ENCODE measurements around the gene HSD3B7. TPM values are rescaled to one million over a fixed set of nuclear protein-coding genes. Genes with fewer than 3 reads are reported as not detected.

HSD3B7 gene
- total RNA-seq, 2 experiments from 2014 or later: 6.3 to 7.8 TPM

DNA sequence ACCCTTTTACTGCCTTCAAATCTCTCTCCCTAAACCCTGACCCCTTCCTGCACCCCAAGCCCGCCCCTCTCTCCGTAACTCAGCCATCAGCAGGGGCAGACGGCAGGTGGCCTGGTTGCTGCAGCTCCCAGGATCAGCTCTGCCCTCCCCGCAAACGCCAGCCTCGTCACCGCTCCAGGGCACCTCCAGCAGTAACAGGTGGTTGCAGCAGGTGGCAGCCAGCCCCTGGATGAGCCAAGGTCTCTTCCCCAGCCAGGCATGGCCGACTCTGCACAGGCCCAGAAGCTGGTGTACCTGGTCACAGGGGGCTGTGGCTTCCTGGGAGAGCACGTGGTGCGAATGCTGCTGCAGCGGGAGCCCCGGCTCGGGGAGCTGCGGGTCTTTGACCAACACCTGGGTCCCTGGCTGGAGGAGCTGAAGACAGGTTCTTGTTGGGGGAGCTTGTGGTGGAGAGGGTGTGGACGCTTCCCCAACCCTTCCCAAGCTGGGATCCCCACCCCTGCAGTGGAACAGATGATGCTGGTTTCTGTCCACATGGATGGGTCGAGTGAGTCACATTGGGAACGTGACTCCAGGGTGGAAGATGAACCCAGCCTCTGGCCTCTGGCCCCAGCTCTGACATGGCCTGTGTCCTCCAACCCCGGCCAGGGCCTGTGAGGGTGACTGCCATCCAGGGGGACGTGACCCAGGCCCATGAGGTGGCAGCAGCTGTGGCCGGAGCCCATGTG lies 558 bp downstream of the HSD3B7 start:
- Mint-ChIP-seq H3K27ac (peak overlapping the region; percentile 43), H3K4me1 (ENCODE audit: low read depth) (peaks cover 15% of the 10 kb centered on the region), H3K36me3 (ENCODE audit: low read depth) (peaks cover 19% of the 10 kb centered on the region), H3K27me3 (ENCODE audit: low read depth) (no peaks in the 10 kb centered on the region), H3K9me3 (ENCODE audit: insufficient read depth) (no peaks in the 10 kb centered on the region), H3K4me3 (peak overlapping the region; percentile 52)
- POLR2A ChIA-PET: interaction anchor here (0.7 to 3.3 kb wide), 4 partner anchors 12 to 132 kb away, joined by 3 to 15 read pairs (median 4); partner anchors contain the start of genes KAT8, ZNF646 and ZNF668
- no peak for DNase-seq
- CTCF ChIA-PET: interaction anchor here (0.7 to 4.2 kb wide), 26 partner anchors 8 to 883 kb away, joined by 3 to 29 read pairs (median 3); partner anchors contain the start of genes VKORC1, ZNF646, ZNF668 and ZNF843
- peak; percentile 17 for ATAC-seq

DNA sequence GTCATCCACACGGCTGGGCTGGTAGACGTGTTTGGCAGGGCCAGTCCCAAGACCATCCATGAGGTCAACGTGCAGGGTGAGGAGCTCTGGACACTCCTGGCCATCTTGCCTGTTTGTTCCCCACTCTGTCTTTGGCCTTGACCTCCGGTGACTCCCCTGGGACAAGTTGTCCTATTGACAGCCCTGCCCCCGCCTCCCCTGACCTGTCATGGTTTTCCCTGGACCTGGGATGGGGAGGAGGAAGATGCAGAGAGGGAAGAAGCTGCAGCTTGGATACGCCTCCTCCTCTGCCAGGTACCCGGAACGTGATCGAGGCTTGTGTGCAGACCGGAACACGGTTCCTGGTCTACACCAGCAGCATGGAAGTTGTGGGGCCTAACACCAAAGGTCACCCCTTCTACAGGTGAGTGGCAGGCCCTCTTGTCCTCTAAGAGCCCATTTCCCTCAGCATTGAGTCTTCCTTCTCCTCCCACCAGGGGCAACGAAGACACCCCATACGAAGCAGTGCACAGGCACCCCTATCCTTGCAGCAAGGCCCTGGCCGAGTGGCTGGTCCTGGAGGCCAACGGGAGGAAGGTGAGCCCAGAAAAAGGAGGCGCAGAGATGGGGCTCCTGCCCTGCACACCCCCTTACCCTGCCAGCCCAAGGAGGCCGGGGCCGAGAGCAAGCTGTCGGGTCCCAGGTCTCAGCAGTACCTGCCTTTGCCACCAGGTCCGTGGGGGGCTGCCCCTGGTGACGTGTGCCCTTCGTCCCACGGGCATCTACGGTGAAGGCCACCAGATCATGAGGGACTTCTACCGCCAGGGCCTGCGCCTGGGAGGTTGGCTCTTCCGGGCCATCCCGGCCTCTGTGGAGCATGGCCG lies 1.4 kb downstream of the HSD3B7 start:
- no peaks in the 10 kb centered on the region for H3K27me3 Mint-ChIP-seq (ENCODE audit: low read depth)
- peaks cover 13% of the 10 kb centered on the region for H3K36me3 Mint-ChIP-seq (ENCODE audit: low read depth)
- no peaks in the 10 kb centered on the region for H3K9me3 Mint-ChIP-seq (ENCODE audit: insufficient read depth)
- peaks cover 19% of the 10 kb centered on the region for H3K4me1 Mint-ChIP-seq (ENCODE audit: low read depth)
- no peak for DNase-seq
- POLR2A ChIA-PET: interaction anchor here (0.6 to 3.3 kb wide), 3 partner anchors 11 to 87 kb away, joined by 3 to 15 read pairs (median 4); partner anchors contain the start of genes ZNF646 and ZNF668
- CTCF ChIA-PET: interaction anchor here (0.8 to 4.2 kb wide), 15 partner anchors 10 to 882 kb away, joined by 3 to 29 read pairs (median 4); partner anchors contain the start of genes VKORC1, ZNF646 and ZNF668
- no peak for ATAC-seq
- no peak overlapping the region for H3K4me3 Mint-ChIP-seq
- no peak overlapping the region for H3K27ac Mint-ChIP-seq

GRCh38 chr16:30987581-30988190 lies 2.7 kb downstream of the HSD3B7 start:
- no peak for DNase-seq
- Mint-ChIP-seq H3K36me3 (ENCODE audit: low read depth) (peaks cover 9% of the 10 kb centered on the region), H3K27ac (no peak overlapping the region), H3K27me3 (ENCODE audit: low read depth) (no peaks in the 10 kb centered on the region), H3K4me3 (no peak overlapping the region), H3K9me3 (ENCODE audit: insufficient read depth) (no peaks in the 10 kb centered on the region), H3K4me1 (ENCODE audit: low read depth) (peaks cover 24% of the 10 kb centered on the region)
- CTCF ChIA-PET: interaction anchor here (1.2 kb wide), 1 partner anchor 155 kb away, joined by 3 read pairs; no protein-coding TSS in a partner anchor
- POLR2A ChIA-PET: no interaction called here
- ATAC-seq: no peak

GRCh38 chr16:30989469-30990047 lies 4.6 kb downstream of the HSD3B7 start:
- Mint-ChIP-seq H3K27ac (no peak overlapping the region), H3K4me1 (ENCODE audit: low read depth) (peaks cover 41% of the 10 kb centered on the region), H3K36me3 (ENCODE audit: low read depth) (peaks cover 4% of the 10 kb centered on the region), H3K27me3 (ENCODE audit: low read depth) (no peaks in the 10 kb centered on the region), H3K9me3 (ENCODE audit: insufficient read depth) (no peaks in the 10 kb centered on the region), H3K4me3 (no peak overlapping the region)
- ChIA-PET CTCF (no interaction called here), POLR2A (no interaction called here)
- no peak for DNase-seq
- no peak for ATAC-seq

GRCh38 chr16:30990105-30990504 lies 5.1 kb downstream of the HSD3B7 start:
- no peaks in the 10 kb centered on the region for H3K9me3 Mint-ChIP-seq (ENCODE audit: insufficient read depth)
- ATAC-seq (no peak), DNase-seq (no peak)
- peaks cover 4% of the 10 kb centered on the region for H3K36me3 Mint-ChIP-seq (ENCODE audit: low read depth)
- peaks cover 39% of the 10 kb centered on the region for H3K4me1 Mint-ChIP-seq (ENCODE audit: low read depth)
- H3K27ac Mint-ChIP-seq: no peak overlapping the region
- POLR2A ChIA-PET: no interaction called here
- H3K4me3 Mint-ChIP-seq: no peak overlapping the region
- no peaks in the 10 kb centered on the region for H3K27me3 Mint-ChIP-seq (ENCODE audit: low read depth)
- CTCF ChIA-PET: no interaction called here

DNA sequence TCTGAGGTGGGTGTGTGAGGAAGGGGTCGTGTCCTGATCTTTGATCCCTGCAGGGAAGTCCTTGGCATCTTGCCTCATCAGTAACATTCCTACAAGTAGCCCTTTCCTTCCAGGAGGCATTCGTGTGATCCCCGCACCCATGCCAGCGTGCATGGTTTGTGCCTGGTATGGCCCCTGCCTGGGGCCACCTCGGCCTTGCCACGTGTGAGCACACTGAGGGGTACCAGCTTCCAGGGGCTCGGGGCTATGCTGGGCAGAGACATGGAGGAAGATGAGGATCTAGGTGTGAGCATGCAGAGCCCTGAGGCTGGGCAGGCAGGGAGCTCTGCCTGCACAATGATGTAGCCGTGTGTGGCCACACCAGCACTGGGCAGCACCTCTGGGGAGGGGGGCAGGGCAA lies 6.0 kb downstream of the HSD3B7 start:
- Mint-ChIP-seq H3K4me1 (ENCODE audit: low read depth) (peaks cover 35% of the 10 kb centered on the region), H3K27me3 (ENCODE audit: low read depth) (no peaks in the 10 kb centered on the region), H3K36me3 (ENCODE audit: low read depth) (peaks cover 4% of the 10 kb centered on the region), H3K27ac (no peak overlapping the region), H3K9me3 (ENCODE audit: insufficient read depth) (no peaks in the 10 kb centered on the region), H3K4me3 (no peak overlapping the region)
- ChIA-PET POLR2A (no interaction called here), CTCF (no interaction called here)
- no peak for ATAC-seq
- no peak for DNase-seq

GRCh38 chr16:30992276-30992780 lies 7.3 kb downstream of the HSD3B7 start:
- POLR2A ChIA-PET: no interaction called here
- H3K27me3 Mint-ChIP-seq (ENCODE audit: low read depth): no peaks in the 10 kb centered on the region
- ATAC-seq: no peak
- no peaks in the 10 kb centered on the region for H3K36me3 Mint-ChIP-seq (ENCODE audit: low read depth)
- peak overlapping the region; percentile 17 for H3K27ac Mint-ChIP-seq
- H3K9me3 Mint-ChIP-seq (ENCODE audit: insufficient read depth): no peaks in the 10 kb centered on the region
- peaks cover 38% of the 10 kb centered on the region for H3K4me1 Mint-ChIP-seq (ENCODE audit: low read depth)
- CTCF ChIA-PET: no interaction called here
- no peak for DNase-seq
- H3K4me3 Mint-ChIP-seq: no peak overlapping the region

GRCh38 chr16:30992931-30993816 lies 8.2 kb downstream of the HSD3B7 start:
- Mint-ChIP-seq H3K36me3 (ENCODE audit: low read depth) (no peaks in the 10 kb centered on the region), H3K27ac (peak overlapping the region; percentile 55), H3K27me3 (ENCODE audit: low read depth) (no peaks in the 10 kb centered on the region), H3K9me3 (ENCODE audit: insufficient read depth) (no peaks in the 10 kb centered on the region), H3K4me1 (ENCODE audit: low read depth) (peaks cover 38% of the 10 kb centered on the region), H3K4me3 (no peak overlapping the region)
- ChIA-PET CTCF (interaction anchor here (1.2 to 1.5 kb wide), 3 partner anchors 8 to 52 kb away, joined by 3 to 6 read pairs (median 4); partner anchors contain the start of gene HSD3B7), POLR2A (interaction anchor here (0.9 kb wide), 1 partner anchor 15 kb away, joined by 3 read pairs; no protein-coding TSS in a partner anchor)
- DNase-seq (no peak), ATAC-seq (no peak)

- Mint-ChIP-seq H3K4me3 (peak overlapping the region; percentile 92), H3K4me1 (ENCODE audit: low read depth) (peaks cover 38% of the 10 kb centered on the region), H3K9me3 (ENCODE audit: insufficient read depth) (no peaks in the 10 kb centered on the region), H3K27me3 (ENCODE audit: low read depth) (peaks cover 2% of the 10 kb centered on the region), H3K27ac (peak overlapping the region; percentile 67), H3K36me3 (ENCODE audit: low read depth) (no peaks in the 10 kb centered on the region)
- ATAC-seq: no peak
- ChIA-PET POLR2A (interaction anchor here (1.6 kb wide), 2 partner anchors 77 to 146 kb away, joined by 6 to 13 read pairs; partner anchors contain the start of genes ZNF646 and ZNF668), CTCF (no interaction called here)
- no peak for DNase-seq
Measured at GRCh38 chr16:30995927-30996323, 10.9 kb downstream of the HSD3B7 start.

DNA sequence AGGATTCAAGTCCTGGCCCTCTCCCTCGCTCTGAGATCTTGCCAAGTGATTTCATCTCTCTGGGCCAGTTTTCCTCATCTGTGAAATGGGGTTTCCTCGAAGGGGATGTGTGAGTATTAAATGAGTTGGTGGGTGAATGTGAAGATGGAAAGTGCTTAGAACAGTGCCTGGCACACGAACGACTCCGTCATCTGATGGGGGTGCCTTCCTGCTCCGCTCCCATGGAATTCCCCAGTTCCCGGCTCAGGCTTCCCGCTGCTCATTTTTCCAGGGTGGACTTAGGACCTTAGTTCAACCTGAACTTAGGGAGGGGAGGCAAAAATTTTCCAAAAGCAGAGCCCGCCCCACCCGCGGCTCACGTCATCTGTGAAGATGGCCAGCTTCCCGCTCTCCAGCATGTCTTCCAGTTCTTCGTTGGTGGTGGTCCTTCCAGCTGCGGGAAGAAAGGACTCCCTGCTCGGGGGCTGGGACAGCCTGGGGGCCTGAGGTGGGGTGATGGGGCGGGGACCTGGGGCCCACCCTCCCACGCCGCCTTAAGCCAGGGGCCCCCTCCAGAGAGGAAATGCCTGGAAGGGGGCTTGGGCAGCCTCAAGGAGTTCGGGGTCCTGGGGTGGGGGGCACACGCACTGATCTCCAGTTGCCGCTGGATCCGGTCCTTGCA lies 11.4 kb downstream of the HSD3B7 start:
- H3K4me3 Mint-ChIP-seq: peak overlapping the region; percentile 92
- H3K27ac Mint-ChIP-seq: peak overlapping the region; percentile 94
- peaks cover 34% of the 10 kb centered on the region for H3K4me1 Mint-ChIP-seq (ENCODE audit: low read depth)
- H3K36me3 Mint-ChIP-seq (ENCODE audit: low read depth): no peaks in the 10 kb centered on the region
- POLR2A ChIA-PET: interaction anchor here (1.0 to 1.6 kb wide), 4 partner anchors 10 to 184 kb away, joined by 3 to 13 read pairs (median 6); partner anchors contain the start of genes FUS, ZNF646 and ZNF668
- ATAC-seq (no peak), DNase-seq (no peak)
- H3K9me3 Mint-ChIP-seq (ENCODE audit: insufficient read depth): no peaks in the 10 kb centered on the region
- CTCF ChIA-PET: interaction anchor here (1.0 to 1.2 kb wide), 3 partner anchors 12 to 464 kb away, joined by 3 to 6 read pairs (median 4); partner anchors contain the start of gene HSD3B7
- peaks cover 2% of the 10 kb centered on the region for H3K27me3 Mint-ChIP-seq (ENCODE audit: low read depth)
